Endothelial cell (in vitro differentiated cells): ENCODE results near the gene HMGB2. TPM values are rescaled to one million over a fixed set of nuclear protein-coding genes. Genes with fewer than 3 reads are reported as not detected.

Source experiments
- DNase-seq: peaks from one replicate; pipeline ENCODE4 v3.0.0; 2021; ENCODE audit warnings: low spot score
- H3K27ac Mint-ChIP-seq: one replicate; pipeline ENCODE4 v1.8.0; 2021; ENCODE audit warnings: mixed read lengths, inconsistent platforms; ENCODE audit not compliant: unreplicated experiment
- H3K27me3 Mint-ChIP-seq: one replicate; pipeline ENCODE4 v1.8.0; 2021; ENCODE audit warnings: mild to moderate bottlenecking, moderate library complexity, mixed read lengths, inconsistent platforms; ENCODE audit not compliant: unreplicated experiment
- H3K36me3 Mint-ChIP-seq: one replicate; pipeline ENCODE4 v1.8.0; 2021; ENCODE audit warnings: mild to moderate bottlenecking, low read depth, mixed read lengths, inconsistent platforms; ENCODE audit not compliant: unreplicated experiment
- H3K4me1 Mint-ChIP-seq: one replicate; pipeline ENCODE4 v1.8.0; 2021; ENCODE audit warnings: mild to moderate bottlenecking, mixed read lengths, inconsistent platforms; ENCODE audit not compliant: unreplicated experiment
- H3K4me3 Mint-ChIP-seq: one replicate; pipeline ENCODE4 v1.8.0; 2021; ENCODE audit warnings: mild to moderate bottlenecking, mixed read lengths, inconsistent platforms; ENCODE audit not compliant: unreplicated experiment
- H3K9me3 Mint-ChIP-seq: one replicate; pipeline ENCODE4 v1.8.0; 2021; ENCODE audit warnings: mixed read lengths, inconsistent platforms; ENCODE audit not compliant: unreplicated experiment
- total RNA-seq: library from RNA; stranded (reverse); fragmentation: NEBNext Ultra II Directional; extraction: Animal tissue kit (Norgen Biotek cat#: 25700); gene quantifications from one replicate; pipeline ENCODE4 v1.2.1, GENCODE V29; 2021; ENCODE audit not compliant: unreplicated experiment
- TF ChIP-seq, protein P1 (sequence below): fragments of 200-600 bp; sonication (generic); IDR thresholded peaks from one replicate; pipeline ENCODE4 v1.5.0; 2021; ENCODE audit warnings: antibody characterized with exemption; ENCODE audit not compliant: unreplicated experiment

The HMGB2 gene
- total RNA-seq, 1 donor from 2014 or later, result 160 TPM

DNA sequence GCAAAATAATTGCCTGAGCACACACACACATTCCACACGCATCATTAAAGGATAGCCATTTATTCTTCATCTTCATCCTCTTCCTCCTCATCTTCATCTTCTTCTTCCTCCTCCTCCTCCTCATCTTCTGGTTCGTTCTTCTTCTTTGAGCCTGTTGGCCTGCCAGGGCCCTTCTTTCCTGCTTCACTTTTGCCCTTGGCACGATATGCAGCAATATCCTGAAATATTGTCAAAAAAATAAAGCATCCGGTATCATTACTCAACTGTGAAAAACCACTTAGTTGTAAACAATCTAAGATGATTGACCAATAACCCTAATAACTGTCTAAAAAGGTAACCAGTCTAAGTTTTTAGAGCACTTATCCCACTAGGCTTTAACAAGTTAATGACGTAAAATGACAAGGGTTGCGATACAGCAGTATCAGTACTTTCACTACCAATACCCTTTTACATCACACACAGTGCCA lies 2.1 kb downstream of the HMGB2 start:
- H3K4me1 Mint-ChIP-seq, result peaks cover 25% of the 10 kb centered on the region
- peak overlapping the region; percentile 84 for H3K4me3 Mint-ChIP-seq
- H3K9me3 Mint-ChIP-seq, result no peaks in the 10 kb centered on the region
- peaks cover 27% of the 10 kb centered on the region for H3K36me3 Mint-ChIP-seq
- H3K27ac Mint-ChIP-seq, result peak overlapping the region; percentile 22
- TF ChIP-seq, protein P1, sequence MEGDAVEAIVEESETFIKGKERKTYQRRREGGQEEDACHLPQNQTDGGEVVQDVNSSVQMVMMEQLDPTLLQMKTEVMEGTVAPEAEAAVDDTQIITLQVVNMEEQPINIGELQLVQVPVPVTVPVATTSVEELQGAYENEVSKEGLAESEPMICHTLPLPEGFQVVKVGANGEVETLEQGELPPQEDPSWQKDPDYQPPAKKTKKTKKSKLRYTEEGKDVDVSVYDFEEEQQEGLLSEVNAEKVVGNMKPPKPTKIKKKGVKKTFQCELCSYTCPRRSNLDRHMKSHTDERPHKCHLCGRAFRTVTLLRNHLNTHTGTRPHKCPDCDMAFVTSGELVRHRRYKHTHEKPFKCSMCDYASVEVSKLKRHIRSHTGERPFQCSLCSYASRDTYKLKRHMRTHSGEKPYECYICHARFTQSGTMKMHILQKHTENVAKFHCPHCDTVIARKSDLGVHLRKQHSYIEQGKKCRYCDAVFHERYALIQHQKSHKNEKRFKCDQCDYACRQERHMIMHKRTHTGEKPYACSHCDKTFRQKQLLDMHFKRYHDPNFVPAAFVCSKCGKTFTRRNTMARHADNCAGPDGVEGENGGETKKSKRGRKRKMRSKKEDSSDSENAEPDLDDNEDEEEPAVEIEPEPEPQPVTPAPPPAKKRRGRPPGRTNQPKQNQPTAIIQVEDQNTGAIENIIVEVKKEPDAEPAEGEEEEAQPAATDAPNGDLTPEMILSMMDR, result no peak
- no peak for DNase-seq
- peaks cover 20% of the 10 kb centered on the region for H3K27me3 Mint-ChIP-seq

- no peak for DNase-seq
- TF ChIP-seq, protein P1, result no peak
- peak overlapping the region; percentile 11 for H3K4me3 Mint-ChIP-seq
- H3K36me3 Mint-ChIP-seq, result peaks cover 27% of the 10 kb centered on the region
- no peak overlapping the region for H3K27ac Mint-ChIP-seq
- H3K4me1 Mint-ChIP-seq, result peaks cover 22% of the 10 kb centered on the region
- no peaks in the 10 kb centered on the region for H3K9me3 Mint-ChIP-seq
- peaks cover 20% of the 10 kb centered on the region for H3K27me3 Mint-ChIP-seq
Measured at GRCh38 chr4:173330590-173330989, 3.6 kb downstream of the HMGB2 start.

- DNase-seq, result no peak
- Mint-ChIP-seq H3K36me3 (peaks cover 21% of the 10 kb centered on the region), H3K9me3 (no peaks in the 10 kb centered on the region), H3K4me3 (no peak overlapping the region), H3K27ac (no peak overlapping the region), H3K27me3 (peaks cover 8% of the 10 kb centered on the region), H3K4me1 (peaks cover 11% of the 10 kb centered on the region)
- TF ChIP-seq, protein P1, result no peak
Measured at GRCh38 chr4:173328236-173328901, 5.8 kb downstream of the HMGB2 start.

DNA sequence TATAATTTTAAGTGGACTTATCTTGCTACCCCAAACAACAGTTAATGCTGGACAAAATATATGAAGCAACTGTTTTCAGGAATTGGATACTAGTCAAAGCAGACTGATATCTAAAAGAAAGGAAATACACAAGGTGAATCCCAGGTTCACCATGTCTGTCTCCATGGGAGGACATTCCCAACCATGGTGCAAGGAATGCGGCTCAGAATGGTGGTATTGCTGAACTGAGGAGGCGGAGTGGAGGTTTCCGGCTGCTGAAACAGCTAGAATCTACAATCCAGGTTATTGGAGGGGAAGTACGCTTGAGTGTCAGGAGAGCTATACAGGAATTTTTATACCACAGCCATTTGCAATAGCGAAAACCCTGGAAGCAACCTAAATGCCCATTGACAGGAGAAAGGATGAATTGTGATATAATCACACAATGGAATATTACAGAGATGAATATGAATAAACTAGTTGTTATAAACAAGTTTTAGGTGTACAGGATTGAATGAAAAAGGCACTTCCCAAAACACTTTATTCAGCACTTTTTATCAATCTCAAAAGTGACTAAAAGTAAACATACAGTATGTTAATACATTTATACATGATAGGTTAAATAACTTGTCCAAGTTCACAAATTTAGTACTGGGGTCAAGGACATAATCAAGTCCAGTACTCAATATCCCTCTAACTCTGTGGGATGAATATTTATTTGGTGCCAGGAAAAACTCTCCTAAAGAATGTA lies 9.0 kb downstream of the HMGB2 start:
- no peak for DNase-seq
- H3K27ac Mint-ChIP-seq, result no peak overlapping the region

More for the DNA sequence above, 9.0 kb downstream of the HMGB2 start:
- TF ChIP-seq, protein P1, result no peak
- no peaks in the 10 kb centered on the region for H3K4me1 Mint-ChIP-seq
- H3K9me3 Mint-ChIP-seq, result no peaks in the 10 kb centered on the region
- no peak overlapping the region for H3K4me3 Mint-ChIP-seq
- H3K36me3 Mint-ChIP-seq, result peaks cover 9% of the 10 kb centered on the region
- peaks cover 1% of the 10 kb centered on the region for H3K27me3 Mint-ChIP-seq
